Tibial nerve (tissue), 4 donors: ENCODE results near the gene MMP17.

Experiments used
- EP300 ChIP-seq, 2 donors: sonication (generic); formaldehyde crosslinking; IDR thresholded peaks; one replicate each; pipeline ENCODE4 v1.6.1; 2017; ENCODE audit warnings: antibody characterized with exemption in 2 of 2, mild to moderate bottlenecking in 1 of 2
- POLR2A ChIP-seq, 2 donors: fragments of 450-650 bp; IDR thresholded peaks; one replicate each; pipeline ENCODE4 v1.6.1; 2017; ENCODE audit warnings: antibody characterized with exemption in 2 of 2, mild to moderate bottlenecking in 2 of 2, moderate library complexity in 2 of 2
- TF ChIP-seq, protein P1 (sequence below), 5 experiments: fragments of 200-600 bp in 3 of 5; fragments of 450-650 bp in 2 of 5; sonication (generic) in 3 of 5; IDR thresholded peaks; one replicate each; pipeline ENCODE4 v1.5.1; 2016 to 2019; ENCODE audit warnings: antibody characterized with exemption in 5 of 5, mild to moderate bottlenecking in 3 of 5, moderate library complexity in 2 of 5

GRCh38 chr12:131805421-131805820, 22.8 kb upstream of the MMP17 start:
- TF ChIP-seq, protein P1, sequence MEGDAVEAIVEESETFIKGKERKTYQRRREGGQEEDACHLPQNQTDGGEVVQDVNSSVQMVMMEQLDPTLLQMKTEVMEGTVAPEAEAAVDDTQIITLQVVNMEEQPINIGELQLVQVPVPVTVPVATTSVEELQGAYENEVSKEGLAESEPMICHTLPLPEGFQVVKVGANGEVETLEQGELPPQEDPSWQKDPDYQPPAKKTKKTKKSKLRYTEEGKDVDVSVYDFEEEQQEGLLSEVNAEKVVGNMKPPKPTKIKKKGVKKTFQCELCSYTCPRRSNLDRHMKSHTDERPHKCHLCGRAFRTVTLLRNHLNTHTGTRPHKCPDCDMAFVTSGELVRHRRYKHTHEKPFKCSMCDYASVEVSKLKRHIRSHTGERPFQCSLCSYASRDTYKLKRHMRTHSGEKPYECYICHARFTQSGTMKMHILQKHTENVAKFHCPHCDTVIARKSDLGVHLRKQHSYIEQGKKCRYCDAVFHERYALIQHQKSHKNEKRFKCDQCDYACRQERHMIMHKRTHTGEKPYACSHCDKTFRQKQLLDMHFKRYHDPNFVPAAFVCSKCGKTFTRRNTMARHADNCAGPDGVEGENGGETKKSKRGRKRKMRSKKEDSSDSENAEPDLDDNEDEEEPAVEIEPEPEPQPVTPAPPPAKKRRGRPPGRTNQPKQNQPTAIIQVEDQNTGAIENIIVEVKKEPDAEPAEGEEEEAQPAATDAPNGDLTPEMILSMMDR (IDR thresholded peaks at IDR 0.05): no peak
- TF ChIP-seq POLR2A (IDR thresholded peaks at IDR 0.05) (no peak), EP300 (IDR thresholded peaks at IDR 0.05) (no peak)
